ENCODE measurements around the gene SLC4A2.
"Not testable (repeated sequence)": the region's sequence is repeated elsewhere in the genome, so short reads cannot be mapped to it uniquely, and the experiment has no call there.

The SLC4A2 gene

DNA sequence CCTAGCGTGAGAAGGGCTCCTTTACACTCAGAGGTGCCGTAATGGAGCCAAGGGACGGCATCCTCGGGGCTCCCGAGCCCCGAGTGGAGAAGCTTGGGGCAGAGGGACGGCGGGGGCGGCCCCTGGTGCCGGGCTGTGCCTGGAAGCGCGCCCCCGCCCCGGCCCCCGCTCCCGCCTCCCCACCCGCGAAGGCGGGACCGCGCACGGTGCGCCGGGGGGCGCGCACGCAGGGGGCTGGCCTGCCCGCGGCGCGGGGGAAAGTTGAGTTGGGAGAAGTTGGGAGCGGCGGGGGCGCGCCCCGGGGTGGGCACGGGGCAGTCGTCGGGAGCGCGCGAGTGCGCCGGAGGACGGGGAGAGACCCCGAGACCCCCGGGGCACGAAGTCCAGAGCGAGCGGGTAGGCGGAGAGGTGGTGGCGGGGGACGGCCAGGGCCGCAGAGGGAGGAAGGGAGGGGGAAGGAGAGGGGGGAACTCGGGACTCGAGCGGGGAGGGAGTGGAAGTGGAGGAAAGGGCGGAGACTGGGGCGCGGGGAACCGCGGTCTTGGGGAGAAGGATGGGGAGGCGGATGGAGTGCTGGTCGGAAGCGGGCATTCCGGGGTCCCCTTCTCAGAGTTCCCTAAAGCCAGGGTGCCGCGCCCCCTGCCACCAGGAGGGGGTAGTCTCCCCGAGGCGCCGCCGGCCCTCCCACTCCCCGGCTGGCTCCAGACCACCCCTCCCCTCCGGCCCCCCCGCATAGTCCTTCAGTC lies at the start of gene SLC4A2:
Gene SLC4A2 (plus strand): TSS at position 223 of the 746 bp plus-strand sequence. CDS start 2,399 bp downstream, outside the sequence.
- DNase-seq (ENCODE audit: low read depth, low spot score) = no peak

DNA sequence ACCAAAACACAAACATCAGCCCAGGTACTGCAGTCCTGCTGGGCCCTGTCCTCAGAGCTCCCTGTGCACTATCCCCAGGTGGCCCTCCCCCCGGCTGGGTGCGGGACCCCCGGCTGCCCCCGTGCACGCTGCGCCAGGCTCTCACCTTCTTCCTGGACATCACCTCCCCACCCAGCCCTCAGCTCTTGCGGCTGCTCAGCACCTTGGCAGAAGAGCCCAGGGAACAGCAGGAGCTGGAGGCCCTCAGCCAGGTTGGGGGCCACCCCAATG lies 49.4 kb upstream of the SLC4A2 start:
- no peak for DNase-seq (ENCODE audit: low read depth, low spot score)

- DNase-seq (ENCODE audit: low read depth, low spot score) = no peak
These were observed 48.9 kb upstream of the SLC4A2 start for GRCh38 chr7:151010307-151011096.

GRCh38 chr7:151011097-151011409 lies 48.3 kb upstream of the SLC4A2 start:
- no peak for DNase-seq (ENCODE audit: low read depth, low spot score)

DNA sequence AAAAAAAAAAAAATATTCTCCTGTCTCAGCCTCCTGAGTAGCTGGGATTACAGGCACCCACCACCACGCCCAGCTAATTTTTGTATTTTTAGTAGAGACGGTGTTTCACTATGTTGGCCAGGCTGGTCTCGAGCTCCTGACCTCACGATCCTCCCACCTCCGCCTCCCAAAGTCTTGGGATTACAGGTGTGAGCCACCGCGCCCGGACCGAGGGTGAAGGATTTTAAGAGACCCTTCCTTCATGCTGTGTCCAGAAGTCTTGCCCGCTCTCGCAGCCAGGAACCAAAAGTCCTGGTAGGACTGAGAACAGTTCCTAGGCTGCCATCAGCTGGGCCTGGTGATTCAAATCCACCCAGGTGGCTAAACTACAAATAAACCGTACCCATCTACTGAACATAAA lies 47.8 kb upstream of the SLC4A2 start:
- not testable (repeated sequence) for DNase-seq (ENCODE audit: low read depth, low spot score)

- DNase-seq (ENCODE audit: low read depth, low spot score) = no peak
These were observed 47.2 kb upstream of the SLC4A2 start for GRCh38 chr7:151012031-151012692.

- no peak for DNase-seq (ENCODE audit: low read depth, low spot score)
These were observed 46.5 kb upstream of the SLC4A2 start for GRCh38 chr7:151012911-151013347.

DNA sequence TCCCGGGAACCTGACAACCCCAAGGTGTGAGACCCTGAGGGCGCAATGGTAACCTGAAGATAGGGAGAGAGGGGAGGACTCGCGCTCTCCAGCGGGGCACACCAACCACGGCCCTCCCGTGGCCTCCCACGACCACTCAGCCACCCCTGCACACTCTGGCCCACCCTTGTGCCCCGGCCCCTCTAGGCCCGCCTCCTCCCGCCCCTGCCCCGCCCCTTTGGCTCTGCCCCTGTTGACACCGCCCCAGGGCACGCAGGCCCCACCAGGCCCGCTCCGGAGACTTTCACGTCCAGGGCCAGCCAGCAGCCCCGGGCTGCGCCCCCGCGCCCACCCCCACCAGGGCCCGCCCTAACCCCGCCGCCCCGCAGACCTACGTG lies 46.0 kb upstream of the SLC4A2 start:
- no peak for DNase-seq (ENCODE audit: low read depth, low spot score)

DNA sequence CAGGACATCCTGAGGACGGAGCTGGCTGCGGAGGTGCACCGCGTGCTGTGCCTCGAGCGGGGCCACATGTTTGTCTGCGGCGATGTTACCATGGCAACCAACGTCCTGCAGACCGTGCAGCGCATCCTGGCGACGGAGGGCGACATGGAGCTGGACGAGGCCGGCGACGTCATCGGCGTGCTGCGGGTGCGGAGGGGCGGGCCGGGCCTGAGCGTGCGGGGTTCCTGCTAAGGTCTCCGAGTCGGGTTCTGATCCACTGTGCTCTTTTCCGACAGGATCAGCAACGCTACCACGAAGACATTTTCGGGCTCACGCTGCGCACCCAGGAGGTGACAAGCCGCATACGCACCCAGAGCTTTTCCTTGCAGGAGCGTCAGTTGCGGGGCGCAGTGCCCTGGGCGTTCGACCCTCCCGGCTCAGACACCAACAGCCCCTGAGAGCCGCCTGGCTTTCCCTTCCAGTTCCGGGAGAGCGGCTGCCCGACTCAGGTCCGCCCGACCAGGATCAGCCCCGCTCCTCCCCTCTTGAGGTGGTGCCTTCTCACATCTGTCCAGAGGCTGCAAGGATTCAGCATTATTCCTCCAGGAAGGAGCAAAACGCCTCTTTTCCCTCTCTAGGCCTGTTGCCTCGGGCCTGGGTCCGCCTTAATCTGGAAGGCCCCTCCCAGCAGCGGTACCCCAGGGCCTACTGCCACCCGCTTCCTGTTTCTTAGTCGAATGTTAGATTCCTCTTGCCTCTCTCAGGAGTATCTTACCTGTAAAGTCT lies 45.5 kb upstream of the SLC4A2 start:
- no peak for DNase-seq (ENCODE audit: low read depth, low spot score)

- DNase-seq (ENCODE audit: low read depth, low spot score) = no peak
These were observed 44.4 kb upstream of the SLC4A2 start for GRCh38 chr7:151014950-151015349.

DNA sequence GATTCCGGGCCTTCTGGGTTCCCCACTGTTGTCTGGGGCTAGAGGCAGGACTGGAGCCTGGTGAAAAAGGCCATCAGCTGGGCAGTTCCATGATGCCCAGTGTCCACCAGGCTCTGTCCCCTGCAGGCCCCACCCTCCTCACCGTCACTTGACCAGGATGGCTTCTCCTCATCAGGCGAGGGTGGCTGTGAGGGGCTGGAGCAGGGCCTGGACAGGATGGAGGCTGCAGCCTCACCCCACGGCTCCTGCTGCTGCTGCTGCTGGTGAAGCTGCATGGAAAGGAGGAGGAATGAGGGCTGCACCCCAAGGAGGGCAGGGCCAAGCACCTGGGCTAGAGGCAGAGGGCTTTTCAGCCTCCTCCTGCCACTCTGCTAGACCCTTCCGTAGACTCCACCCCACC lies 43.4 kb upstream of the SLC4A2 start:
- no peak for DNase-seq (ENCODE audit: low read depth, low spot score)

DNA sequence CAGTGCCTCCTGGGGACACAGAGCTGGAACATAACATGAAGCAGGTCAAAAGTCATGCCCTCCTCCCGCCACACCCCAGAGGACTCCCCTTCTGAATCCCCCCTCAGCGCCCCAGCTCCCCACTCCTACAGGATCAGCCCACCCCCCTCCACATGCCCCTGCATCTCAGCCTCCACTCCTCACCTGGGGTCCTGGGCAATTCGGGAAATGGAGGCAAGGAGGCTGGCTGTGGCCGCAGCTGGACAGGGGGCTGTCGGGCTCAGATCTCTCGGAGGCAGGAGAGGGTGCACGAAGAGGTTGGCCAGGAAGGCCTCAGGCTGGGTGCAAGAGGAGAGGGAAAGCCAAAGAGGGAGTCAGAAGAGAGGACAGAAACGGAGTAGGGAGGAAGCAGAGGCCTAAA lies 42.9 kb upstream of the SLC4A2 start:
- no peak for DNase-seq (ENCODE audit: low read depth, low spot score)

DNA sequence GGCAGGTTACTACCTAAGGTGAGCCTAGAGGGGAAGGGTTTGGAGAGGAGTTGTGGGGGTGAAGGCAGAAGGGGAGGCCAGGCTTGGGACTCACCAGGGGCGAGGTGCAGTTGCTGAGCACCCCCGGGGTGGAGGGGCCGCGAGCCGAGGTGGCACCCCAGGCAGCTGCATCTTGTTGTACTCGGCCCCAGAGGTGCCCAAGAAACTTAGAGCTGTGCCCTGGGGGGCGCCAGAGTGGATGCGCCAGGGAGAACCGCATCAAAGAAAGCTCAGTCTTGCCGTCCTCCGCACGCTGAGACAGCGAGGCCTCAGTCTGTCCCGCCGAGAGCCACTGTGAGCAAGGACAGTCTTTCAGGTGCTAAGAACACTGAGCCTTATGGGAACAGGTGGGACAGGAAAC lies 42.4 kb upstream of the SLC4A2 start:
- no peak for DNase-seq (ENCODE audit: low read depth, low spot score)

GRCh38 chr7:151017370-151017952 lies 41.9 kb upstream of the SLC4A2 start:
- DNase-seq (ENCODE audit: low read depth, low spot score) = no peak

- DNase-seq (ENCODE audit: low read depth, low spot score) = no peak
These were observed 41.4 kb upstream of the SLC4A2 start for GRCh38 chr7:151017953-151018420.

- DNase-seq (ENCODE audit: low read depth, low spot score) = no peak
These were observed 40.8 kb upstream of the SLC4A2 start for GRCh38 chr7:151018421-151019129.

GRCh38 chr7:151019130-151019447 lies 40.3 kb upstream of the SLC4A2 start:
- DNase-seq (ENCODE audit: low read depth, low spot score) = no peak

DNA sequence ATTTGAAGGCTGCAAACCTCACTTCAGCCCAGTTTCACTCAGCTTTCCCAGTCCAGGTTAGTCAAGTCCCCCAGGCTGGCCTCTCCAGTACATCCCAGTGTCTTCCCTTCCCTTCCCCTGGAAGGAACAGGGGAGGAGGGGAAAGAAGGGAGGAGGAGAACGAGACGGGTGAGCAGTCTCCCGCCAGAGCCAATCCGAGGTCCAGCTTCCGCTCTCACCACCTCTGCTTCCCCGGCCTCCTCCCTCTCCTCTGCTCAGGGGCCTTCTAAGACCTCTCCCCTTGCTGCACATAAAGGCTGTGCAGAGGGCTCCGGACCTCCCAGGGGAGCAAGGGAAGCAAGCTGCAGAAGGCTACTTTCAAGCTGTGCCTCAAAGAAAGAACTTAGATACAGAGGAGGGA lies 39.2 kb upstream of the SLC4A2 start:
- DNase-seq (ENCODE audit: low read depth, low spot score) = no peak

DNA sequence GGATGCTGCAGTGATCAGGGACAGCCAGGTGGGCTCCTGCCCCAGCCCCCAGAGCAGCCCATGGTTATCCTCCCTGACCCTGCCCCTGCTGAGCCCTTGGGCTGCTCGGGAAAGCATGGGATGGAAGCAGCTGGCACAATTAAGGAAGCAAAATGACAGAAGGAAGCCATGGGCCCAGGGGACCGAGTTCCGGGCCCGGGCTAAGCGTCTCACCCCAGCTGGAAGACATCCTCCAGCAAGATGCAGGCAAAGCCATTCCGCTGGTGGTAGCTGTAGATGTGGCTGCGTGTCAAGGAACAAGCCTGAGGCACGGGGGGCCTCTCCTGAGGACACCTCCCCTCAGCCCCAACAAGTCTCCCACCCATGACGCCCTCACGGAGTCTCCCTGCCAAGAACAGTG lies 36.2 kb upstream of the SLC4A2 start:
- no peak for DNase-seq (ENCODE audit: low read depth, low spot score)

DNA sequence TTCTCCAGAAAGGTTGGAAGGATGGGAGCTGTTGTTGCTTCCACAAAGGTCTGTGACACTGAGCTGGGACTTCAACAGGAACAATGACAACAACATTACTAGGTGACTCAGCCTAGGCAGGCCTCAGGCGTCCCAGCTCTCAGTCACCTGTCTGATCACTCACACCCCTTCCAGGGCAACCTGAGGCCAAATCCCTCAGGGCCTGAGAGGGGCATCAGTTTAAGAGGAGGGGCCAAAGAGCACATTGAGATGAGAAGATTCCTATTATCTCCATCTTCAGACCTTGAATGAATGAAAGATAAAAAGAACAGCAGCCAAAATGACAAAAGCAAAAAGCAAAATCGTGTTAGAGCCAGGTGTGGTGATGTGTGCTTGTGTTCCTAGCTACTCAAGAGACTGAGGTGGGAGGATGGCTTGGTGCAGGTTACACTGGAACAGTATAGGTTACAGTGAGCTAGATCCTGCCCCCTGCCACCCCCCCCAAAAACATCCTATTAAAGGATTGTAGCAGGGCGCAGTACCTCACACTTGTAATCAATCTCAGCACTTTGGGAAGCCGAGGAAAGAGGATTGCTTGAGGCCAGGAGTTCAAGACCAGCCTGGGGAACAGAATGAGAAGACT lies 34.8 kb upstream of the SLC4A2 start, which contains the start of gene ATG9B:
Gene ATG9B (minus strand): TSS at position 60 of the 622 bp plus-strand sequence. CDS start 71 bp downstream, outside the sequence.
- DNase-seq (ENCODE audit: low read depth, low spot score) = no peak
